GM19351 (cell line): ENCODE data around the gene OR10S1.
"Not testable (repeated sequence)": the region's sequence is repeated elsewhere in the genome, so short reads cannot be mapped to it uniquely, and the experiment has no call there.

Experiments used
- ATAC-seq: cut with Tn5 transposase; IDR thresholded peaks from one replicate; pipeline ENCODE4 v1.9.1; 2021; ENCODE audit warnings: mild to moderate bottlenecking, moderate library complexity; ENCODE audit not compliant: unreplicated experiment

The OR10S1 gene

GRCh38 chr11:123977731-123978347 is at the start of gene OR10S1:
TSS of gene OR10S1 (minus strand) at chr11:123977781. CDS start at chr11:123977664, 117 bp downstream.
- ATAC-seq = no peak

GRCh38 chr11:124026498-124026897 is 48.9 kb upstream of the OR10S1 start, which contains the start of gene OR10G8:
TSS of gene OR10G8 (plus strand) at chr11:124026798. CDS start at chr11:124029623, 2,825 bp downstream.
- ATAC-seq = no peak

- not testable (repeated sequence) for ATAC-seq
These were observed 38.3 kb upstream of the OR10S1 start for GRCh38 chr11:124015837-124016236.

- ATAC-seq = no peak
These were observed 35.1 kb upstream of the OR10S1 start, which contains the start of gene OR10G4 for GRCh38 chr11:124012697-124013096. TSS of gene OR10G4 (plus strand) at chr11:124012997. CDS start at chr11:124015575, 2,578 bp downstream.

- no peak for ATAC-seq
These were observed 17.5 kb upstream of the OR10S1 start, which contains the start of gene OR10G6 for GRCh38 chr11:123995119-123995518. TSS of gene OR10G6 (minus strand) at chr11:123995161. CDS start at chr11:123995161, 0 bp downstream.

GRCh38 chr11:123979311-123979710 is 1.7 kb upstream of the OR10S1 start:
- no peak for ATAC-seq

GRCh38 chr11:123976770-123977560 is 616 bp downstream of the OR10S1 start:
- no peak for ATAC-seq

GRCh38 chr11:123973816-123974215 is 3.8 kb downstream of the OR10S1 start:
- ATAC-seq = no peak

- ATAC-seq = no peak
These were observed 20.8 kb downstream of the OR10S1 start for GRCh38 chr11:123956752-123957151.

- ATAC-seq = no peak
These were observed 32.4 kb downstream of the OR10S1 start for GRCh38 chr11:123945132-123945531.

- no peak for ATAC-seq
These were observed 33.8 kb downstream of the OR10S1 start, which contains the start of gene OR6T1 for GRCh38 chr11:123943738-123944137. TSS of gene OR6T1 (minus strand) at chr11:123943838. CDS start at chr11:123943838, 0 bp downstream.

- no peak for ATAC-seq
These were observed 35.2 kb downstream of the OR10S1 start for GRCh38 chr11:123942413-123942812.

- ATAC-seq = no peak
These were observed 38.3 kb downstream of the OR10S1 start, which contains the start of gene OR4D5 for GRCh38 chr11:123939317-123939716. TSS of gene OR4D5 (plus strand) at chr11:123939617. CDS start at chr11:123939617, 0 bp downstream.
